Memory B cell (primary cell): ENCODE data around the gene CCDC43.

Experiments used
- ATAC-seq: fragments of 150-1000 bp; cut with Tn5 transposase; 2 replicates; pipeline ENCODE4 v1.10.0; 2021; ENCODE audit warnings: low read depth, mild to moderate bottlenecking, moderate library complexity
- DNase-seq, 2 donors: peaks; one replicate each; pipeline ENCODE4 v3.0.0; 2022; ENCODE audit warnings: low spot score in 2 of 2
- H3K27ac Mint-ChIP-seq: one replicate; pipeline ENCODE4 v1.8.0; 2022; ENCODE audit warnings: mild to moderate bottlenecking, moderate library complexity, mixed read lengths
- H3K27me3 Mint-ChIP-seq: one replicate; pipeline ENCODE4 v1.8.0; 2022; ENCODE audit warnings: mixed read lengths
- H3K36me3 Mint-ChIP-seq: one replicate; pipeline ENCODE4 v1.8.0; 2022; ENCODE audit warnings: mild to moderate bottlenecking, mixed read lengths
- H3K4me1 Mint-ChIP-seq: one replicate; pipeline ENCODE4 v1.8.0; 2022; ENCODE audit warnings: mixed read lengths
- H3K4me3 Mint-ChIP-seq: one replicate; pipeline ENCODE4 v1.8.0; 2022; ENCODE audit warnings: mild to moderate bottlenecking, moderate library complexity, mixed read lengths
- H3K9me3 Mint-ChIP-seq: one replicate; pipeline ENCODE4 v1.8.0; 2022; ENCODE audit warnings: mixed read lengths

The CCDC43 gene

DNA sequence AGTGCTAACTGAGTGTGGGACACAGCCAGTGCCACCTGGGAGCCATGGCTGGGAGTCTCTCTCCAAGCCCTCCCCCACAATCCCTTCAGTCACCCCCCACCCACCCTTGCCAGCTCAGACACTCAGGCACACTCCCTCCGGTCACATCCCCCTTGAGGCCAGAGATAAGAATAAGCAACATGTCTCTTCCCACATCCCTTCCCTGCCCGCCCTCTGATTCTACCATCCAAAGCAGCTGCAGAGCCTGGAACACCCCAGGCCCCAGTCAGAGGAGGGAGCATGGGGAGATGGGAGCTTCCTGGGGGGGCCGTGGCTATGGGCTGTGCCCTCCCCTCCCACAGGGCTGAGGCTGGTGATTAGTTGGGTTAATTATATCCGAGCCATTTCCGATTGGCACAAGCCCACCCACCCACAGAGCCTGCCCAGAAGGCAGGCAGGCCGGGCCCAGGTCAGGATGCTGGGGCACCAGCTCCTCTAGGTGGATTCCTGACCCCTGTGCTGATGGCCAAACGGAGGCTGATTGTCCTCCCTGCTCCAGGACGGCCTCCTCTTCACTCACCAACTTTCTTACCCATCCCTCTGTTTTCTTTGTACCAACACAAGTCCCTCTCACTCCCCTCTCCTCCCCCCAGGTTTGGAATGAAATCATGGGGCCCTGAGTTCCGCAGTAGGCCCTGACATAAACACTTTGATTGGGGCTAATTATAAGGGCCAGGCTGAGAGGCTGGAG lies 61.9 kb downstream of the CCDC43 start:
- Mint-ChIP-seq H3K9me3 (no peaks in the 10 kb centered on the region), H3K27ac (peak overlapping the region; percentile 93), H3K4me1 (peaks cover 13% of the 10 kb centered on the region), H3K36me3 (no peaks in the 10 kb centered on the region), H3K4me3 (peak overlapping the region; percentile 82), H3K27me3 (peaks cover 2% of the 10 kb centered on the region)
- ATAC-seq: no peak
- no peak for DNase-seq
